ENCODE measurements around the gene EEF2.
"Not testable (repeated sequence)": the region's sequence is repeated elsewhere in the genome, so short reads cannot be mapped to it uniquely, and the experiment has no call there.

Gene EEF2

DNA sequence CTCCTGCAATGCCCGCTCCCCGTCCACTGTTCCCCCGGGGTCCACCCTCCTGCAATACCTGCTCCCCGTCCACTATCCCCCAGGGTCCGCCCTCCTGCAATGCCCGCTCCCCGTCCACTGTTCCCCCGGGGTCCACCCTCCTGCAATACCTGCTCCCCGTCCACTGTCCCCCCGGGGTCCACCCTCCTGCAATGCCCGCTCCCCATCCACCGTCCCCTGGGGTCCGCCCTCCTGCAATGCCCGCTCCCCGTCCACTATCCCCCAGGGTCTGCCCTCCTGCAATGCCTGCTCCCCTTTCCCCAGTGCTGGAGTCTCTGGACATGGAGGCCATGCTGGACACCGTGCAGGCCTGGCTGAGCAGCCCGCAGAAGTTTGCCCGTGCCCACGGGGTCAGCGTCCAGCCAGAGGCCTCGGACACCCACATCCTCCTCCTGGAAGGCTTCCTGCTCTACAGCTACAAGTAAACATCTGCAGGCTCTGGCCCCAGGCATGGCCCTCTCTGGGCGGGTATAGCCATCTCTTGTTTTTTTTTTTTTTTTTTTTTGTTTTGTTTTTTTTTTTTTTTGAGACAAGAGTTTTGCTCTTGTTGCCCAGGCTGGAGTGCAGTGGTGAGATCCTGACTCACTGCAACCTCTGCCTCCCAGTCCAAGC is 46.8 kb downstream of the EEF2 start:
- not testable (repeated sequence) for DNase-seq

DNA sequence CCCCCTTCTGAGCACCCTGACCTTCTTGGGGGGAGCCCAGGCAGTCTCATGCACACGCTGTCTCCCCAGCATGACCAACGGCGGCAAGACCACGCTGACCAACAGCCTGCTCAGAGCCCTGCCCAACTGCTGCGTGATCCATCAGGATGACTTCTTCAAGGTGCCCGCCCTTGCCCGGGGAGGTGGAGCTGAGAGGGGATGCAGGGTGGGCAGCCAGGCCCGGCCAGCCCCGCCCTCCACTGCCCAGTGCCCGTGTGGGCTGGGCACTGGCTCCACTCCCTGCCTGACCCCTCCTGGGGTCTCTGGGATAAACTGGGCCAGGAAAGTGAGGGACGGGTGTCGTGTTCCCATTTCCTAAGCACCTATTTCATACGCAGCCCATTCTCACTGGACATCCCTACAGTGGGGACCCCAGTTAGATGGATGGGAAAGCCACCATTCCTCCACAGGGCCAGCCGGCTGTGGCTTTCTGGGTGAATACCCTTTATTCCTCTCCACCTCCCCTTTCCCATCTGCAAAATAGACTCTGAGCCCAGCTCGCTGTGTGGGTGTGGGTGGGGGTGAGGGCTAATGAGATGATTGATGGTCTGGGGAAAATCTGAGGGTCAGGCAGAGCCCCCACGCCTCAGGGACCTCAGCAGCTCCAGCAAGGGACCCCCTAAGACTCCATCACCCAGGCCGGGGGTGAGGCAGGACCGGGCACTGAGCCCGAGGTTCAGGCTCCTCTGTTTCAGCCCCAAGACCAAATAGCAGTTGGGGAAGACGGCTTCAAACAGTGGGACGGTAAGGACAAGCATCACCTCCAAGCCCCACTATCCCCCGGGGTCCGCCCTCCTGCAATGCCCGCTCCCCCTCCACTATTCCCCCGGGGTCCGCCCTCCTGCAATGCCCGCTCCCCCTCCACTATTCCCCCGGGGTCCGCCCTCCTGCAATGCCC is 48.5 kb downstream of the EEF2 start:
- DNase-seq, result no peak

DNA sequence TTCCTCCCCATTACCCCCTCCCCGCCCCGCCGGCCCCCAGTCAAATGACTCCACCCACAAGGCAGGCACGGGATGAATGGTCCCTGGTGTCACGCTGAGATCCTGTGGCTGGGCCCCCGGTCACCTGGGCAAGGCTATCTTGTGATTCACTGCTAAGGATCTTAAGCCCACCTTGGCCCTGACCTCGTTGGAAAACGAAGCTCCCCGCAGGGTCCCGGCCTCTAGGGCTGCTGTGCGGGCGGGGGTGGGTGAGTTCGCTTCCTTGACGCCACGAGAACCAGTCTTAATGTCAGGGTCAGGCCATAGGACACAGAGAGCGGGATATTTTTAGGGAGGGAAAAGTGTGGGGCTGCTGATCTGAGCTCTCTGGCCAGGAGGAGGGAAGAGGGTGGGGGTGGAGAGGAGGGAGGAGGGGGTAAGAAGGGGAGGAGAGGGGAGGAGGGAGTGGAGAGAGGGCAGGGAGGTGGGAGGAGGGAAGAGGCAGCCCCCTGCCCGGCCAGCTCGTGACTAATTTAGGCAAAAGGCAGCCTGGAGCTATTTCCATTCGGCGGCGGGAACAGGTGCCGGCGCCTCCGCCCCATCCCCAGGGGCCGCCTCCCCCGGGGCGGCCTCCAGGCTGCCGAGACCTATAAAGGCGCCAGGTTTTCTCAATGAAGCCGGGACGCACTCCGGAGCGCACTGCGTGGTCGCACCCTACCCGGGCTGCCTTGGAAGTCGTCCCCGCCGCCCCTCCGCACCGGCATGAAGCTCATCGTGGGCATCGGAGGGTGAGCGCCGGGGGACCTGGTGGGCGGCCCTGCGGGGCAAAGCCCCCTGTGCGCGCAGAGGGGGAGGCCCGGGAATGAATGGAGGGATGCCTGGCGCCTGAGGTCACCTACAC is 52.1 kb downstream of the EEF2 start, which contains the start of gene NMRK2:
TSS of gene NMRK2 (plus strand) at position 139 of the 880 bp plus-strand sequence. CDS start at position 742, 603 bp downstream.
- no peak for DNase-seq

DNA sequence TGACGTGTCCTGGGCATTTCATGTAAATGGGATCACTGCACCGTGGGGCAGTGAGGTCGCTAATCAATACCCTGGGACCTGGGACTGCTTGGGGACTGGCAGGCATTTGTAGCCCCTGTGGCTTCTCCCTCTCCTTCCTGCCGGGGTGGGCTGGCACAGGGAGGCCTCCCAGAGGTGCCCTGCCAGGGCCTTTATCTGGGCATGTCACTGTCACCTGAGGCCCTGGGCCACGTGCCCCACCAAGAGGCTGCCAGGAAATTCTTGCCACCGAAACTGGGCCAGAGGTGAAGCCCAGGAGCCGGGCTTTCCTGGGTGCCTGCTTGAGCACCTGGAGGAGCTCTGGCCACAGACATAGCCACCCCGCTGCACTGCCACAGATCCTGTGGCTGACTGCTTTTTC is 54.2 kb downstream of the EEF2 start:
- DNase-seq, result no peak
